Fibroblast of pulmonary artery (primary cell): ENCODE data around the gene ATG4B.

Source experiments
- DNase-seq: peaks from one replicate; pipeline ENCODE4 v3.0.0-alpha.2; 2010; ENCODE audit warnings: low read depth
- H3K4me3 ChIP-seq: replicated peaks from 2 replicates; pipeline ENCODE4 v1.5.1; 2011; ENCODE audit warnings: low read depth, mild to moderate bottlenecking, control low read depth, low read length, moderate library complexity
- CTCF ChIP-seq: IDR thresholded peaks from 2 replicates; pipeline ENCODE4 v1.5.1; 2011; ENCODE audit warnings: mild to moderate bottlenecking, control low read depth, low read length, inconsistent platforms; ENCODE audit errors: missing control alignments

The ATG4B gene

GRCh38 chr2:241615041-241615440 lies 22.5 kb upstream of the ATG4B start:
- no peak for TF ChIP-seq CTCF
- no peak overlapping the region for H3K4me3 ChIP-seq
- no peak for DNase-seq

GRCh38 chr2:241615522-241616052 lies 21.9 kb upstream of the ATG4B start:
- no peak overlapping the region for H3K4me3 ChIP-seq
- TF ChIP-seq CTCF = no peak
- no peak for DNase-seq

- no peak for DNase-seq
- H3K4me3 ChIP-seq = no peak overlapping the region
- TF ChIP-seq CTCF = no peak
Observed at GRCh38 chr2:241616168-241617125, 21.0 kb upstream of the ATG4B start.

- no peak overlapping the region for H3K4me3 ChIP-seq
- TF ChIP-seq CTCF = no peak
- no peak for DNase-seq
Observed at GRCh38 chr2:241617431-241618154, 19.9 kb upstream of the ATG4B start.

GRCh38 chr2:241618296-241618805 lies 19.1 kb upstream of the ATG4B start:
- no peak overlapping the region for H3K4me3 ChIP-seq
- TF ChIP-seq CTCF = no peak
- DNase-seq = no peak

- DNase-seq = no peak
- no peak for TF ChIP-seq CTCF
Observed at GRCh38 chr2:241618829-241619228, 18.7 kb upstream of the ATG4B start.

More at GRCh38 chr2:241618829-241619228, 18.7 kb upstream of the ATG4B start:
- no peak overlapping the region for H3K4me3 ChIP-seq
